ENCODE data around the gene KMT2C.

DNA sequence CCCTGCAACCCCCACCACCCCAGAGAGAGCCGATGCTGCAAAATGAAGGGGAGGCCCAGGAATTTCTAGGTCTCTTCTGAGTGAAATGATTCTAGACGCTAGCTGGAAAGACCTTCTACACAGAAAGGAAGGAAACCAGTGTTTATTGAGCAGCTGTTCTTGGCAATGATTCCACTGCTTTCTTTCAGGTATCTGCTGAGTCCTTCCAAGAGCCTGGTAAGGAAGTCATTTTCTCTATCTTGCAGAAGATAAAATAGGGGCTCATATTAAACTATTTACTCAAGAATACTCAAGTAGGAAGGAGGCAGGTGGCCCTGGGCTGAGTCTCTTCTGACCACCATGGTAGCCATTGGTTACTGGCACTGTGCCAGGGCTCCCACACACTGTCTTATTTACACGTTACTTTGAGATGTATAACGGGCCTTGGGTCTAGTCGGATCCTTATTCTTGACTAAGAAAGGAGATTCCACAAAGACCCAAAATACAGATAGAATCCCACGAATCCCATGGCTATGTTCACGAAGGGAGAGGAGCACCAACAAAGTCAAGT is 298.3 kb downstream of the KMT2C start:
- TF ChIP-seq, protein P1, sequence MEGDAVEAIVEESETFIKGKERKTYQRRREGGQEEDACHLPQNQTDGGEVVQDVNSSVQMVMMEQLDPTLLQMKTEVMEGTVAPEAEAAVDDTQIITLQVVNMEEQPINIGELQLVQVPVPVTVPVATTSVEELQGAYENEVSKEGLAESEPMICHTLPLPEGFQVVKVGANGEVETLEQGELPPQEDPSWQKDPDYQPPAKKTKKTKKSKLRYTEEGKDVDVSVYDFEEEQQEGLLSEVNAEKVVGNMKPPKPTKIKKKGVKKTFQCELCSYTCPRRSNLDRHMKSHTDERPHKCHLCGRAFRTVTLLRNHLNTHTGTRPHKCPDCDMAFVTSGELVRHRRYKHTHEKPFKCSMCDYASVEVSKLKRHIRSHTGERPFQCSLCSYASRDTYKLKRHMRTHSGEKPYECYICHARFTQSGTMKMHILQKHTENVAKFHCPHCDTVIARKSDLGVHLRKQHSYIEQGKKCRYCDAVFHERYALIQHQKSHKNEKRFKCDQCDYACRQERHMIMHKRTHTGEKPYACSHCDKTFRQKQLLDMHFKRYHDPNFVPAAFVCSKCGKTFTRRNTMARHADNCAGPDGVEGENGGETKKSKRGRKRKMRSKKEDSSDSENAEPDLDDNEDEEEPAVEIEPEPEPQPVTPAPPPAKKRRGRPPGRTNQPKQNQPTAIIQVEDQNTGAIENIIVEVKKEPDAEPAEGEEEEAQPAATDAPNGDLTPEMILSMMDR (IDR thresholded peaks at IDR 0.05): no peak
- no peak for TF ChIP-seq POLR2A (IDR thresholded peaks at IDR 0.05)
